A549 (cell line): ENCODE results near the gene HRH3. TPM values are rescaled to one million over a fixed set of nuclear protein-coding genes. Genes with fewer than 3 reads are reported as not detected.

Source experiments
- ATAC-seq, 2 experiments: fragments of 200-7000 bp in 1 of 2; fragments of >200 bp in 1 of 2; cut with Nextera tagmentation in 1 of 2; cut with Tn5 transposase in 1 of 2; 3 replicates each; pipeline versions ENCODE4 v1.8.0 to v1.9.1; 2018 to 2020; ENCODE audit warnings: mild to moderate bottlenecking in 1 of 2, moderate library complexity in 1 of 2
- CTCF ChIA-PET: fragments of 300-600 bp; sonication (Branson Sonifier 250); formaldehyde crosslinking; extraction: SDS; loops from one replicate; lab custom pipeline; 2021; ENCODE audit warnings: antibody characterized with exemption, inconsistent platforms; lab: Yijun Ruan, JAX
- POLR2A ChIA-PET: fragments of 350-600 bp; formaldehyde crosslinking; extraction: SDS; loops from one replicate; lab custom pipeline; 2021; ENCODE audit warnings: antibody characterized with exemption, inconsistent platforms; lab: Yijun Ruan, JAX
- DNase-seq, 2 experiments: peaks; one replicate each; pipeline versions ENCODE4 v3.0.0 to v3.0.0-alpha.2; 2011 to 2016; ENCODE audit warnings: low read depth in 1 of 2, low spot score in 1 of 2
- FAIRE-seq: peaks from 2 replicates; lab custom pipeline; 2011; peaks lifted over from hg19 to GRCh38; lab: Jason Lieb, UNC
- H3K27ac ChIP-seq, 2 experiments: fragments of >200 bp; sonication (Bioruptor Twin); formaldehyde crosslinking; 3 replicates each; pipeline ENCODE4 v1.5.1; 2016 to 2017
- H3K4me1 ChIP-seq: fragments of >200 bp; sonication (Bioruptor Twin); formaldehyde crosslinking; 3 replicates; pipeline ENCODE4 v1.6.1; 2016
- H3K4me2 ChIP-seq: fragments of >200 bp; sonication (Bioruptor Twin); formaldehyde crosslinking; 3 replicates; pipeline ENCODE4 v1.6.1; 2016
- H3K4me3 ChIP-seq: fragments of >200 bp; sonication (Bioruptor Twin); formaldehyde crosslinking; 3 replicates; pipeline ENCODE4 v1.5.1; 2016
- H3K9me3 ChIP-seq: fragments of >200 bp; sonication (Bioruptor Twin); formaldehyde crosslinking; 3 replicates; pipeline ENCODE4 v1.6.1; 2016
- ATOH8 ChIP-seq: fragments of 250-450 bp; sonication (Bioruptor Pico); IDR thresholded peaks from 2 replicates; pipeline ENCODE4 v1.5.0; 2020; ENCODE audit warnings: low read depth, mild to moderate bottlenecking, moderate library complexity
- BCL3 ChIP-seq: fragments of >200 bp; sonication (Bioruptor Twin); formaldehyde crosslinking; IDR thresholded peaks from 3 replicates; pipeline ENCODE4 v1.6.1; 2016
- BHLHE40 ChIP-seq: IDR thresholded peaks from 2 replicates; pipeline ENCODE4 v1.6.1; 2012; ENCODE audit warnings: low read depth, low read length, inconsistent platforms
- CEBPB ChIP-seq, 2 experiments: fragments of >200 bp in 1 of 2; sonication (Bioruptor Twin) in 1 of 2; formaldehyde crosslinking in 1 of 2; IDR thresholded peaks; 2 replicates each; pipeline ENCODE4 v1.6.1; 2012 to 2016
- CHD2 ChIP-seq: fragments of 150-350 bp; IDR thresholded peaks from 2 replicates; pipeline ENCODE4 v1.6.1; 2014; ENCODE audit warnings: low read length; ENCODE audit not compliant: partially characterized antibody
- CHD4 ChIP-seq: fragments of 200-600 bp; sonication (generic); IDR thresholded peaks from 2 replicates; pipeline ENCODE4 v1.6.1; 2016; ENCODE audit warnings: antibody characterized with exemption, mild to moderate bottlenecking, borderline replicate concordance
- E2F6 ChIP-seq: IDR thresholded peaks from 2 replicates; pipeline ENCODE4 v1.6.1; 2012; ENCODE audit warnings: low read depth, borderline replicate concordance
- EHMT2 ChIP-seq: fragments of 200-600 bp; sonication (generic); IDR thresholded peaks from 2 replicates; pipeline ENCODE4 v1.6.1; 2016; ENCODE audit warnings: antibody characterized with exemption, low read depth, mild to moderate bottlenecking, moderate library complexity
- ELK1 ChIP-seq: fragments of 150-350 bp; IDR thresholded peaks from 2 replicates; pipeline ENCODE4 v1.6.1; 2014; ENCODE audit warnings: low read depth, mild to moderate bottlenecking, low read length
- FOSL2 ChIP-seq, 2 experiments: fragments of 450-650 bp in 1 of 2; fragments of >200 bp in 1 of 2; sonication (Bioruptor Twin) in 1 of 2; formaldehyde crosslinking; IDR thresholded peaks; 2 replicates each; pipeline versions ENCODE4 v1.5.0 to v1.6.1; 2016 to 2020; ENCODE audit warnings: mild to moderate bottlenecking in 1 of 2, moderate library complexity in 1 of 2
- HDAC2 ChIP-seq: fragments of 200-600 bp; sonication (generic); IDR thresholded peaks from 2 replicates; pipeline ENCODE4 v1.6.1; 2016
- HES2 ChIP-seq: fragments of >200 bp; sonication (Bioruptor Twin); formaldehyde crosslinking; IDR thresholded peaks from 2 replicates; pipeline ENCODE4 v1.6.1; 2016
- HOXB5 ChIP-seq: fragments of 250-450 bp; sonication (Bioruptor Pico); IDR thresholded peaks from 2 replicates; pipeline ENCODE4 v1.5.0; 2020; ENCODE audit warnings: mild to moderate bottlenecking, moderate library complexity
- JUN ChIP-seq, 2 experiments: fragments of >200 bp; sonication (Bioruptor Twin); formaldehyde crosslinking; IDR thresholded peaks; 2 replicates in 1 of 2; 3 replicates in 1 of 2; pipeline ENCODE4 v1.6.1; 2016 to 2017
- JUNB ChIP-seq: fragments of >200 bp; sonication (Bioruptor Twin); formaldehyde crosslinking; IDR thresholded peaks from 2 replicates; pipeline ENCODE4 v1.6.1; 2016
- MAX ChIP-seq: IDR thresholded peaks from 2 replicates; pipeline ENCODE4 v1.6.1; 2012
- MAZ ChIP-seq: fragments of 150-350 bp; IDR thresholded peaks from 2 replicates; pipeline ENCODE4 v1.6.1; 2014; ENCODE audit warnings: antibody characterized with exemption, low read depth, low read length, borderline replicate concordance
- MYC ChIP-seq: IDR thresholded peaks from 2 replicates; pipeline ENCODE4 v1.6.1; 2012; ENCODE audit warnings: mild to moderate bottlenecking, inconsistent platforms, low read length, improper control_type of control experiment, borderline replicate concordance
- NFE2L2 ChIP-seq: fragments of 150-350 bp; conservative IDR thresholded peaks from 2 replicates; pipeline ENCODE4 v1.6.1; 2014; ENCODE audit warnings: low read length
- PBX3 ChIP-seq: IDR thresholded peaks from 2 replicates; pipeline ENCODE4 v1.6.1; 2012
- POLR2AphosphoS2 ChIP-seq: conservative IDR thresholded peaks from 2 replicates; pipeline ENCODE4 v1.6.1; 2012; ENCODE audit warnings: low read length, improper control_type of control experiment, inconsistent platforms
- RCOR1 ChIP-seq: fragments of 150-350 bp; IDR thresholded peaks from 2 replicates; pipeline ENCODE4 v1.6.1; 2014; ENCODE audit warnings: antibody characterized with exemption, low read length, low read depth
- RNF2 ChIP-seq: fragments of 200-600 bp; sonication (generic); IDR thresholded peaks from 2 replicates; pipeline ENCODE4 v1.6.1; 2016; ENCODE audit warnings: low read depth, mild to moderate bottlenecking, antibody characterized with exemption, moderate library complexity, borderline replicate concordance
- SREBF2 ChIP-seq: fragments of 450-650 bp; IDR thresholded peaks from 2 replicates; pipeline ENCODE4 v1.6.1; 2014; ENCODE audit warnings: mild to moderate bottlenecking, moderate library complexity
- ZC3H11A ChIP-seq: fragments of 450-650 bp; IDR thresholded peaks from 2 replicates; pipeline ENCODE4 v1.6.1; 2014; ENCODE audit warnings: antibody characterized with exemption, mild to moderate bottlenecking
- ZNF302 ChIP-seq: fragments of 250-450 bp; sonication (Bioruptor Pico); IDR thresholded peaks from 2 replicates; pipeline ENCODE4 v1.9.0; 2021; ENCODE audit warnings: inconsistent platforms, mild to moderate bottlenecking, moderate library complexity
- WGBS: methylation state at CpG from one replicate; pipeline ENCODE4 v1.1.6; 2017; ENCODE audit errors: missing lambda C conversion rate; 5-methylcytosine and 5-hydroxymethylcytosine counted together
- polyA plus RNA-seq, 4 experiments: library from polyadenylated mRNA; depleted of rRNA in 3 of 4; stranded (reverse); fragments of >200 nt; fragmentation: RNase III in 1 of 4; extraction: RNeasy Plus Mini Kit Qiagen cat#74134 plus additional on column Dnase treatment in 1 of 4; gene quantifications; 2 replicates in 3 of 4; 3 replicates in 1 of 4; pipeline ENCODE4 v1.2.3, GENCODE V29; 2011 to 2017

The HRH3 gene
- polyA plus RNA-seq, 2 of the 4 experiments (the other 2 are of a cell fraction): not detected

- Histone ChIP-seq H3K4me2 (peak overlapping the region; percentile 65), H3K27ac (peak overlapping the region in 1 of 2 experiments; percentile 54; a peak in 1 of 6 replicates), H3K4me1 (peaks cover 8% of the 10 kb centered on the region; the same call in 1 of the 3 replicates), H3K9me3 (no peaks in the 10 kb centered on the region)
- no peak for TF ChIP-seq POLR2AphosphoS2
- TF ChIP-seq SREBF2: no peak
- TF ChIP-seq BCL3: no peak
- no peak for TF ChIP-seq HDAC2
- no peak for TF ChIP-seq ZC3H11A
- TF ChIP-seq RCOR1: no peak
- TF ChIP-seq MAX: no peak
- TF ChIP-seq JUNB: no peak
- no peak for TF ChIP-seq RNF2
- no peak for TF ChIP-seq JUN (IDR thresholded peaks at IDR 0.05)
- no peak for TF ChIP-seq BHLHE40
- TF ChIP-seq PBX3: no peak
- TF ChIP-seq E2F6: no peak
- TF ChIP-seq MAZ: no peak
- TF ChIP-seq MYC: no peak
- TF ChIP-seq HOXB5 (CRISPR knock-in tag): no peak
- TF ChIP-seq NFE2L2: no peak
- TF ChIP-seq CHD4: no peak
- no peak for TF ChIP-seq EHMT2
- TF ChIP-seq, all 56 proteins: peak for 0
- FAIRE-seq (no peak), DNase-seq (no peak), ATAC-seq (no peak)
- ChIA-PET POLR2A (interaction anchor here (0.6 kb wide), 1 partner anchor 234 kb away, joined by 3 read pairs; no protein-coding TSS in a partner anchor), CTCF (interaction anchor here (1.2 kb wide), 2 partner anchors 12 to 131 kb away, joined by 3 read pairs; no protein-coding TSS in a partner anchor)
- 78% methylated on average over 1 of the region's 1 CpG for WGBS
- H3K4me3 ChIP-seq: peak overlapping the region; percentile 23; the same call in 1 of the 3 replicates
These were observed 17.4 kb upstream of the HRH3 start for GRCh38 chr20:62237514-62237800.

- TF ChIP-seq HES2 (no peak), ATOH8 (no peak), CHD2 (no peak), ZNF302 (CRISPR knock-in tag) (no peak), FOSL2 (IDR thresholded peaks at IDR 0.05) (no peak), FOSL2 (CRISPR knock-in tag; IDR thresholded peaks at IDR 0.05) (no peak), ELK1 (no peak), CEBPB (IDR thresholded peaks at IDR 0.05) (no peak)
- TF ChIP-seq, all 56 proteins: peak for 0
- no peak for DNase-seq
- Histone ChIP-seq H3K4me3 (no peak overlapping the region), H3K4me1 (peaks cover 8% of the 10 kb centered on the region; the same call in 1 of the 3 replicates), H3K9me3 (no peaks in the 10 kb centered on the region), H3K4me2 (no peak overlapping the region), H3K27ac (no peak overlapping the region)
- ChIA-PET CTCF (interaction anchor here (1.2 to 2.1 kb wide), 4 partner anchors 10 to 131 kb away, joined by 3 to 6 read pairs (median 3); no protein-coding TSS in a partner anchor), POLR2A (interaction anchor here (0.6 kb wide), 1 partner anchor 234 kb away, joined by 3 read pairs; no protein-coding TSS in a partner anchor)
- no peak for ATAC-seq
- 76% methylated on average over 27 of the region's 28 CpGs for WGBS
- no peak for FAIRE-seq
These were observed 16.9 kb upstream of the HRH3 start for GRCh38 chr20:62236766-62237513.
